HG03439 (cell line): ENCODE measurements around the gene AADACL4.

Source experiments
- ATAC-seq: cut with Tn5 transposase; IDR thresholded peaks from one replicate; pipeline ENCODE4 v1.9.1; 2021; ENCODE audit warnings: mild to moderate bottlenecking, moderate library complexity; ENCODE audit not compliant: unreplicated experiment

AADACL4 gene

DNA sequence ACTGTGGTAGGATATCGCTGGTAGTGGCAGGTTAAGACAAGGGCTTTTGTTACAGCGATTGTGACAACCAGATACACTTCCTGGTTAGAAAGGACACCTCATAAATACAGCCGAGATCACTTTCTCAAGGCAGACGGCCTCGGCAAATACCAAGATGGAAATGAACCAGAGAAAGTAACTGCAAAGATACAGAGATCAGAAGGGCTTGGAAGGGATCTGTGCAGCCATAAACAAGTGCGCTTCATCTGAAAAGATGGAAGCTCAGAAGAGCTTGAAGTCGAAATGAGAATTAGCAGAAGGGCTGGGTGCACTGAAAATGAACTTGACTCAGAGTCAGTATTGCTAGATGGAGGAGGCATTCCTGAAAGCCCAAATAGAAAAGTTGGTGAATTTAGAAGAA, 32.9 kb upstream of the AADACL4 start:
- ATAC-seq = no peak

DNA sequence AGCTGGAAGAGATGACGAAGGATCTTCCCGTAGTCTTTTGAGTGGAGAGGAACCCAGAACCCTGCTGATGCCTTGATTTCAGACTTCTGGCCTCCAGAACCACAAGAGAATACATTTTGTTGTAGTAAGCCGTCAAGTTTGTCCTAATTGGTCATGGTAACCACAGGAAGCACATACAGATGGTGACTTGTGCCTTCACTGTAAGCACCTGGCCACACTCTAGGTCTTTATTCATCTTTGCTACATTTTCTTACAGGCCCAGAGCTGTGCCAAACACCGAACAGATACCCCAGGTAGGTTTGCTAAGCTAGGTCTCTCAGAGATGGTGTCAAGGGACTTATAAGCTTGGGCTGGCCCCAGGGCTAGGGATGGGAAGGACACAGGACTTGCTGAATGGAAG, 30.7 kb upstream of the AADACL4 start:
- no peak for ATAC-seq

DNA sequence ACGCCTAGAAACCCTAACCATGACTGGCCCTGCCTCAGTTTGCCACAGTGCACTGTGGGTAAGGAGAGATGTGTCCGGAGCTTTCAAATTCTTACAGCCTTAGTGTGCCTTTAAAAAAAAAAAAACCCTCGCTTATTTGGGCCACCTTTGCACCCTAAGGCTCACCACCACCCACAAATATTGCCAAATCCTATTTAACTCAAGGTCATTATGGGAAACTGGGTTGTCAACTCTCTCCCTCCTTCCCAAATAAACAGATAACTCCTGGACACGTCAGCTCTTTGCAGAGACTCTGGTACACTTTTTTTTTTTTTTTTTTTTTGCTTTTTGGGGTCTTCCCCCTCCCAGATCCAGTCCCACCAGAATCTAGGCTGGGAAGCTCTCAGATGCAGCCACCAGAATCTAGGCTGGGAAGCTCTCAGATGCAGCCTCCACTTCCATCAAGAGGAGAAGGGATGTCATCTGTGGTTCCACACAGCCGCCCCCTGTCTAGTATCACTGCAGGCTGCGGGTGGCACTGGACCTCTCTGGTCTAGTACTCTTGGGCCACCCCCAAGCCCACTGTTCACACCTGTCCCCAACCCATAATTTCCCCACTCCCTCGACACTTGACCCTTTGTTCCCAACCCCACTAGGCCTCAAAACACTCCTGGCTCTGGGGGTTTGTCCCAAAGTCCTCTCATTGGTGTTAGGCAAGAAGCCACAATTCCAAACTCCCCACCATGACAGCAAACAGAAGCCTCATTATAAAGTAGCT, 29.3 kb upstream of the AADACL4 start:
- ATAC-seq = no peak

DNA sequence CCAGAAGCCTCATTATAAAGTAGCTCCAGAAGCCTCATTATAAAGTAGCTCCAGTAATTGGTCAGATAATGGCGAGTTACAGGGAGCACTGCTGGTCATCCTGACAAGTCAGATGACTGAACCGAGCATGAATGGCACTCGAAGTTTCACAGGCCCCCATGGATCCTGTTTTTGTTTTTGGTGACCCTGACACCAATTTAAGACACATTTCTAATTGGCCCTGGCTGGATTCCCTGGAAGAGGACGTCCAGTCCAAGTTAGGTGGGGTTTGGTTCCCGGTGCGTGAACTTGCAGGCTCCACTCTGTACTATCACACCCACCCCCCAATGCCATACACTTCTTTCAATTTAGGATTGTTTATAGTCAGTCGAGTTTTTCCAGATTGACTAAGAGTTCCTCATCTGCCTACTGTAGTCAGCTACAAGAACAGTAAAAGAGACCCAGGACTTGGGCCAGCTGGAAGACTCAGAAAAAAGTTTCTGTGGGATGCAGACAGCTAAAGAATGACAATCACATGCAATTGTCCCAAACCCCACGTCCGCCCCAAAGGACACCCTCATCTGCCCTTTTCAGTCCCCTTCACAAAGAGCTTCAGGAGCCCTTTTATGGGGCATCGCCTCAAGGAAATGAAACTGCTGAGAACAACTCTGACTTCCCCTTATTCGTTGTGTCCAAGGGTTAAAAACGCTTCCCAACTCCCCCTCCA, 28.6 kb upstream of the AADACL4 start:
- no peak for ATAC-seq

DNA sequence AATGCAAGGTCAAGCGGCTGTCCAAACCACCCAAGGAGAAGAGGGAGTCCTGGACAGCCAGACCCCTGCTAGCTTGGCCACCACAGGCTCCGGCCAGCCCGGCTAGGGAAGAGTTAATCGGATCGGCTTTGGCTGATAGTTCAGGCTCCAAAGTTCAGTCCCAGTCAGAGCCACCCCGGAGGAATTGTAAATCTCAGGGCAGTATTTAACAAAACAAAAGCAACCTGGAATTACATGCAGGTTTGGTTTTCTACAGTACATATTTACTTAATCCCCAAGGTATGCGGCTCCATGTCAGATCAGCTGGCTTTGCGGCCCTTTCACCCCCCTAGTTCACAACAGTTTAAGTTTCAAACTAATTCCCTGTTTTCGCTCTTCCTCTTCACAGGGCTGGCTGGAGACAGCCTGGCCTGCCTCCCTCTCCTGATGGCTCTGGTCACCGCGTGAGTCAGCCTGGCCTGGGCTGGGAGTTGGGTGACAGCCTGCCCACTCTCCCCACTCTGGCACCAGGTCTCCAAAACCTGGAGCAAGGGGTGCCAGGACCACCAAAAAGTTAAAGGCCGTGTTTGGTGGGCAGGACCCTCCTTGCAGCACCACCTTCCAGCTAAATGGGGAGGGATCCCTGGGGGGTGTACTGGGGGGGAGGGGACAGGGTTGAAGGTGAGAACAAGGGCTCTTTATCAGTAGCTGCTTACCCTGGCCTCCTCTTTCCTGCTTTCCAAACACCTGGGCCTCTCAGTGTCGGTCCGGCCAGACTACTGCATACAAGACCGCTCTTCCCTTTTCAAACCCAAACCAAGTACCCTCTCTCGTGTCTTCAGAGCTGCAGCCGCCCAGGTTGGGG, 27.8 kb upstream of the AADACL4 start:
- ATAC-seq = no peak

DNA sequence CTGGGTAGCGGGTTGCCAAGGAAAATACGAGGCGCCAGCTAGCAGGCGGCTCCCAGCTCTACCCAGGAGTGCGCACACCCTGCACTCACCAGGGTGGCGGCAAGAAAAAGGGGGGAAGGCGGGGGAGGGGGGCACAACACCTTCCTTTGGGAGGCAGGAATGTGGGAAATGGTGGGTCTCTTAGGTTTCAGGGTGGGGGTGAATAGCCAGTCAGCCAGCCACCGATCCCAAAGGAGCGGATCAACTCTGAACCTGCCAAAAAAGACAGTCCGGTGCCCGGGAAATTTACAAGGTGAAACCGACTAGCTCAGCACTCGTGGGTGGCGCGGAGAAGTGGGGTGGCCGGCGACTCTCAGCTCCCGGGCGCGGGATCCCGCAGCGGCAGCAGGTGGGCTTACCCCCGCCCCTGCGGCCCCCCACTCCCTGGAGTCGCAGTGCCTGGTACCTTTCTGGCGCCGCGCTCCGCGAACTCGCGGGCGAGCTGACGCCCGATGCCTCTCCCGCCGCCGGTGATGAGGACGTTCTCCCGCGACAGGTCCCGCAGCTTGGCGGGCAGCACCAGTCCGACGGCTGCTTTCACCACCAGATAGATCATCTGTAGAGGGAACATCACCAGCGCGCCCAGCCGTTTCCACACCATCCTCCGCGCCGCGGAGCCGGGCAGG, 27.0 kb upstream of the AADACL4 start:
- no peak for ATAC-seq

DNA sequence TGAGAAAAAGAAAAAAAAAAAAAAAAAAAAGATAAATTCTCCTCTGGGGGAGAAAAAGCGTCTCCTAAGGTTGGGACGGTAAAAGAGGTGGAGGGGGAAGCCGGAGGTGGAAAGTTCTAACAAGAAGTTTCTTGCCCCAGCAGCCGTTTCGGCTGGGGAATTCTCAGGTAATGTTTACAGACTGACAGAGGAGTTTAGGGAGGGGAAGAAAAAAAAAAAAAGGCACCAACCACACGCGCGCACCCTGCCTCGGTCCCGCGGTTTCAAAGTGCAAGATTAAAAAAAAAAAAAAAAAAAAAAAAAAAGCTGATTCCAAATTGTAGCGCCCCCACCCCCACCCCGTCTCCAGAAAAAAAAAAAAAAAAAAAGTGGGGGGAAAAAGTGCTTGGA, 26.4 kb upstream of the AADACL4 start:
- ATAC-seq = no peak

DNA sequence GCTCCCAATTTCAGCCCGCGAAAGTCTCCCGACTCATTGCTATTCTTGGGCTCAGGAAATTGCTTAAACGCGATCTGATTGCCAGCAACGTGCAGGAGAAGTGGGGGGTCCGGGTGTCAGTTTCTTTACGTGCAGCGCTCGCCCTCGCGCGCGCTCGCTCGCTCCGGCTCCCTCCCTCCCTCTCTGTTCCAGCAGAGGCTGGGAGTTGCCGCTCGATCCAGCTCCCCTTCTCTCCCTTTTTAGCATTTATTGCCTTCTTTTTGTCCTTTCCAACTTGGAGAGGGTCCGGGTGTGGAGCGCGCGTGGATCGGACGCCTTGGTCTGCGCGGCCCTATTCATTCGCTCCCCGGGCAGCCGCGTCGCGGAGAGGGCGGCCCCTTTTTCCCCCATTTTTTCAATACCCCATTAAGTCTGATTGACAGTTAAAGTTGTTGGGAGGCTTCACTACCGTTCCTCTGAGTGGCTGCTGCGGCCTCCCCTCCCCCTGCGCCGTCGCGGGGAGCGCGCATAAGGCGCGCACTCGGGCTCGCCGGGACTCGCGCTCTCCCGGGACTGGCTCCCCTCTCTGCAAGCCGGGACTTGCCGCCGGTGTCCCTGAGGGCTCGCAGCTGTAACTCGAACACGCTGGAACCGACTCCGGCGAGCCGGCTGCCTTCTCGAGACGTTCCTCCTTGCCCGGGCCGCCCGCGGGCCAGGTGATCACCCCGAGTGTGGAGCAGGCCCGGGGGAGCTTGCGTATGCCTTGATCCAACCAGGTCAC, 25.8 kb upstream of the AADACL4 start, which contains the start of gene DHRS3:
Gene DHRS3, minus strand, starts transcription at position 310 of the 760 bp plus-strand sequence. CDS start 862 bp downstream, outside the sequence.
- peak; percentile 59 for ATAC-seq

DNA sequence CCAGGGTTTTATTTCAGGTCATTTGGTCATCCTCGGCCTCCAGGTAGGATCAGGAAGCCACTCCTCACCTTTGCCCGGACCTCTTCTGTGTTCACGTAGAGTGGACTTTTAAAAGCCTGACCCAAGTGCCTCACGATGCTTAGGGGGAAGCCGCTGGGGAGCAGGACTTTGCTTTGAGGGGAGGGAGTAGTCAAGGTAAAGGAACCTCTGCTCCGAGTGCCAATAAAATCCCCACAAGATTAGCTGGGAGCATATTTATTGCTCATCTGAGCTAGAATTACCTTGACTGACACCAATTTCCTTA, 25.3 kb upstream of the AADACL4 start:
- no peak for ATAC-seq

DNA sequence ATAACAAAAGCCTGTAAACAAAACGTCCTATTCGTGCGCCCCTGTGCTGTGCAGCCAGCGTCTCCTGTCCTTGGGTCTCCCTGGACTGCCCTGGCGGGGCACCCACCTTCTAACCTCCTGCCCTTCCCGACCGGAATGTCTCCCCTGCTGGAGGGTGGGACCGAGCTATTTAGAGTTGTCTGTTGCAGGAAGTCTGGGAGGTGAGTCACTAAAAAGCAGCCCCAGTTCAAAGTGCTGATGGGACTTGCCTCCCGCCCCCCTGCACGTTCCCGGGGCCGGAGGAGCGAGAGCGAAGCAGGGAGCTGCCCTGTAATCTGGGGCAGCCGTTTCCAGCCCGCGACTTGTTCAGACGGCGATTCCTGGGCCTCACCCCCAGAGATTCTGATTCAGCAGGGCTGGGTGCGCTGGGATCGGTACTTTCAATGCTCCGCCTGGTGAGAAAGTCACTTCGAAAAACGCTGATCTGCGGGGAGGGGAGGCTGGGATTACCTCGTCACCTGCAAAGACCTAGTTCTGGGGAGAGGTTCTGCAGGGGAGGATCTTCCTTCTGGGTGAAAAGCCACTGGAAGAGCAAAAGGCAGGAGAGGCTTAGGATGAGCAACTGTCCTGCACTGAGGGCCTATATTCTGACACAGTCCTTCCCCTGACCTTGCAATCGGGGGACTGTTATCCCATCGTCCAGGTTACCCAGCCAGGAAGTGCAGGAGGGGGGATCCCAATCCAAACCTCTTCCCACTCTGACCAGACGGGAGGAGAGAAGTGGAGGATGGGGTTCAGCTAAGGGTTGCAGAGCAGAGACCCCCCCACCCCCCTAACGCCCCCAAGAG, 24.7 kb upstream of the AADACL4 start:
- ATAC-seq = no peak

DNA sequence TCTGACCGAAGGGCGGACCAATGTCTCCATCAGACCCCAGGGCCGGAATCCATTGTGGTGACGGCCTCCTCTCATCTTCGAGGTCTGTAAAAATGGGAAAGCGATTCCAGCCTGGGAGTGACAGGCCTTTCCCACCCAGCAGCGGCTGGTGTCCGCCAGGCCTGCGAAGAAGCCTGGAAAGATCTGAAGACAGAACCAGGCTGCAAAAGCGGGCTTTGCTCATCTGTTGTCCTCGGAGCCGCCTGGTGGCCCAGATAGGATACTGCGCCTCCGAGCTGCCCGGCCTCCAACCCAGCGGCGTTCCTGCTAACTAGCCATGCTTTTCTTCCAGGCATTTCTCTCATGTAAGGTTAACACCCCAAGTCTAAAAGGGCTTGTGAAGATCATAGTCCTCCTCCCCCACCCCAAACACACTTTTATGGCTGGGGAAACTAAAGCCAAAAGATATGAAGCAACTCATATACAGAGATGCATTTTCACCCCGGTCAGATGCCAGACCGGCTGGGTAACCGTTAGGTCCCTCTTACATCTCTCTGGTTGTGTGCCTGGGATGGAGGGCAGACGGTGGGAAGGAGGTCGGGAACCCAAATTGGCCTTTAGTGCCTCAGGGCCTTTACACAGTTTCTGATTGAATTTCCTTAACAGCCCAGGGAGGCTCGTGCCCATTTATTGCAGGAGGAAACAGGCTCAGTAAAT, 23.9 kb upstream of the AADACL4 start:
- ATAC-seq = no peak

DNA sequence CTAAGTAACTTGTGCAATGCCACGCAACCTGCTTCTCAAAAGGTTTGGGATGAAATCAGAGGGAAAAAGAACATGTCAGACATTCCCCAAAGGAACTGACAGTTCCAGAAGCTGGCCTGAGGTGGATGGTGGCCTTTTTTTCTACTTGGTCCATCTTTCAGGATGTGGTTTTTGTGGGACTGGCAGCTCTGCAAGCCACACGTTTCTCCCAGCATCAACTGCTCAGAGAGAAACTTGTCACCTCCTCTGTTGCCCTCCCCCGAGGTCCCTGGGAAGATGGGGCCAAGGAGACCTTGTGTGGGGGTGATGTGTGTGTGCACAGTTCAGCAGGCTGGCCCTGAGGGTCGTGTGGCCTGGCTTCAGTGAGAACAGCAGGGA, 23.4 kb upstream of the AADACL4 start:
- no peak for ATAC-seq

DNA sequence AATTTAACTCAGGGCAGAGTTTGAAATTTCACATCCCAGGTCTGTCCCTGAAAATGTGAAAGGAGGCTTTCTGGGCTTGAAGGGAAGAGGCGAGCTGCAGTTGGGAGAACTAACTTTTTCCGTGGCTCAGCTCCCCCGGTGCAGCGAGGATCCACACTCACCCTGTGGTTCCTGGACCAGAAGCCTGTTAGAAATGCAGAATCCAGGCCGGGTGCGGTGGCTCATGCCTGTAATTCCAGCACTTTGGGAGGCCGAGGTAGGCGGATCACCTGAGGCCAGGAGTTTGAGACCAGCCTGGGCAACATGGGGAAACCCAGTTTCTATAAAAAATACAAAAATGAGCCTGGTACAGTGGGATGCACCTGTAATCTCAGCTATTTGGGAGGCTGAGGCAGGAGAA, 23.0 kb upstream of the AADACL4 start:
- no peak for ATAC-seq

DNA sequence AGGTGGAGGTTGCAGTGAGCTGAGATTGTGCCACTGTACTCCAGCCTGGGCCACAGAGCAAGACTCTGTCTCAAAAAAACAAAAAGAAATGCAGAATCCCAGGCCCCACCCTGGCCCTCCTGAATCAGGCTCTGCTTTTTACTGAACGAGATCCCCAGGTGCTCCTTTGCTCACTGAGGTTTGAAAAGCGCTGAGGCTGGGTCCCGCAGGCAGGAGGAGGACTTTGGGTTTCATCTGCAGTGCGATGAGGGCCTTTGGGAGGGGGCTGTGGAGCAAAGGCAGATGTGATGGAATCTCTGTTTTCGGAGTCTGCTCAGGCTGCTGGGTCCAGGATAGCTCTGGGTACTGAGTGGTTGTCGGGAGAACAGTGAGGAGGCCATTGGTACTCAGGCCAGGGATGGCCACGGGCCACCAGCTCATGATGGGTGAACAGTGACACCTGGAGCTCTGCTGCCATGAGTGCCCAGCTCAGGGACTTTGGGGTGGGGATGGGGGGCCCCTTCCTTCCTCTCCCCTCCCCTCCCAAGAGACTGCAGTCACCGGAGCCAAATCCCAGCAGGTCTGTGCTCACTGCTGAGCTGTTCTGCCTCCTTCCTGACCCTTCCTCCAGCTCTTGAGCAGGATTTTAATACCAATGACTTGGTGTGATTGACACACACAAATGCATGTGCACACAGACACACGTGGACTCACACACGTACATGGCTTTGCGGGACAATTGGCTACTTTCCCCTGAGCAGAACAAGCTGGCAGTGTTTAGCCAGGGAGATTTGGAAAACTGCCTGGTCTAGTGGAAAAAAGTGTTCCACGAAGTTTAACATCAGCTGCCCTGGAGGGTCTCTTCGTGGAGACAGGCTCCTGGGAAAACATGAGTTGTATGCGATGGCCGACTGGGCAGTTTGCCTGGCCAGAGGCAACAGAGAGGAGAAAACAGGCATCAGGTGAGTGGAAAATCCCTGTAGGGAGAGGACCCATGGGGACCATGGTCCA, 22.2 kb upstream of the AADACL4 start:
- no peak for ATAC-seq

DNA sequence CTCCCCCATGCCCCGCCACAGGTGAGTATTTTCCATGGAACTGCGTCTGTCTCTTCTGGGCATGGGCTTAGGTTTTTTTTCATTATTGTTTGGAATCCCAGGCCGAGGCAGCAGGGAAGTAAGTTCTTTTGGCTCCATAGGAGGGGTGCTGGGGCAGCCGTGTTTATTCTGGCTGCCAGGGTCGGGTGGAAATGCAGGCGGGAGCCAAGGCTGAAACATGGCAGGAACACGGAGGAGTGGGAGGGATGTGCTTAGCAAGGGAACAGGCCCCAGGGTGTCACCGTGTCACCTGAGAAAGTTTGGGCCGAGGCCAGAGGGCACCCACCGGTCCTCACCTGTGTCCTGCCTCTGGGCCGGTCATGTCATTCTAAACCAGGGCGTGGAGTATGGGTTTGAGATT, 21.4 kb upstream of the AADACL4 start:
- ATAC-seq = no peak

DNA sequence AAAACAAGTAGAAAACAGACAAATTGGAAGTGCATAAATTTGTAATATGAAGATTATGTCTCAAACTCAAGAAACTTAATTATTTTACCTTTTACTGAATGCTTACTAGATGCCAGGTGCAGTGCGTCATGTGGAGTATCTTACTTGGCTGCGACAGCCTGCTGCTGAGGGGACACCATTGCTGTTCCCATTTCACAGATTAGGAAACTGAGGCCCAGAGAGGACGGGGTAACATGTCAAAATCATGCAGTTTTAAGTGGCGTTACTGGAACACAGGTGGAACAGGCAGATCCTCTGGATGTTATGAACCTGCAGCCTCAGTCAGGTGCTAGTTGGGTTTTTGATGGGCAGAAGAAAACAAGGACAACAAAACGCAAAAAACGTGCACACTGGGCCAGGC, 18.6 kb upstream of the AADACL4 start:
- no peak for ATAC-seq

DNA sequence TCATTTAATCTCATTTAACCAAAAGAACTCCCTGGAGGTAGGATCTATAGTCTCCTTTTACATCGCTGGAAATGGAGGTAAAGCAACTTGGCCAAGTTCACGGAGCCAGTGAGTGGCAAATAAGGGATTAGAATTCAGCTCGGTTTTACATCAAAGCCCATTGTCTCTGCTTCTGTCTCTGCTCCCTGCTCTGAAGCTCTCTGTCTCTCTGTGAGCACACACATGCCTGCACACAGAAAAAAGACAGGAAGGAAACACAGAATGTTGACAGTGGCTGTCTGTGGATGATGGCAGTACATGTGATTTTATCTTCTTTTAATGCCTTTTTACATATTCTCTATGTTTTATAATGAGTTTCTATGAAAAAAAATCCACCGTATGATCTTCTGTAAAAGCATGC, 17.0 kb upstream of the AADACL4 start:
- no peak for ATAC-seq

DNA sequence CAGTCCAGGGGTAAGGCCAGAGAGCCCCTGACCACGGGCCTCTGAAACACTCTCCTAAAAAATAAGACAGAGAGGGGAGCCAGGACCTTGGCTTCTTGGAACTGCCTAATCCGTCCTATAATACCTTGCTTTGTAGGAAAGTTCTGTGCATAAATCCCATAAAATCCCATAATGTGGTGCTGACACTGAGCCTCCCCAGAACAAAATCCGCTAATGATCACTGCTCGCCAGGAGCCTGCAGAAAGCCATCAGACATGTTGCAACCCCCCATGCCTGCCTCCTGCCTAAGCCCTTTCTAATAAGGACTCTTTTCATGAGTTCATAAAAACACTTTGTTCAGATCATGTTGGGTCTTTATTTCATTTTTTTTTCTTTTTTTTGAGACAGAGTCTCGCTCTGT, 16.6 kb upstream of the AADACL4 start:
- no peak for ATAC-seq
